ENCODE results near the gene ISX.

Gene ISX

DNA sequence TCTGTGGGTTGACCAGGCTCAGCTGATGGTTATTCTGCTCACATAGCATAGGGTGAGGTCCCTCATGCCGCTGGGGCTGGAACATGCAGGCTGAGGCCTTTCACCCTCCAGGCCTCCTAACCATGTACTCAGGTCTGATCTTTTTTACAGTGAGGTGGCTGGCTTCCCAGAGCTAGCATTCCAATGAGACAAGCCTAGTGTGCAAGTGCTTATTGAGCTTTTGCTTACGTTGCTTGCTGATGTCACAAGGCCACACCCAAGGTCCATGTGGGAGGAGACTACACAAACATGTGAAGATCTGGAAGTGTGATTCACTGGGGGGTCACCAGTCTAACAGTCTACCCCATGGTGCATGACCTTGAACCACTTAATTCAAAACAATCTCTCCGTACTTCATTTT, 33.9 kb downstream of the ISX start:
- DNase-seq (ENCODE audit: low read depth) = no peak
- TF ChIP-seq, protein P1, sequence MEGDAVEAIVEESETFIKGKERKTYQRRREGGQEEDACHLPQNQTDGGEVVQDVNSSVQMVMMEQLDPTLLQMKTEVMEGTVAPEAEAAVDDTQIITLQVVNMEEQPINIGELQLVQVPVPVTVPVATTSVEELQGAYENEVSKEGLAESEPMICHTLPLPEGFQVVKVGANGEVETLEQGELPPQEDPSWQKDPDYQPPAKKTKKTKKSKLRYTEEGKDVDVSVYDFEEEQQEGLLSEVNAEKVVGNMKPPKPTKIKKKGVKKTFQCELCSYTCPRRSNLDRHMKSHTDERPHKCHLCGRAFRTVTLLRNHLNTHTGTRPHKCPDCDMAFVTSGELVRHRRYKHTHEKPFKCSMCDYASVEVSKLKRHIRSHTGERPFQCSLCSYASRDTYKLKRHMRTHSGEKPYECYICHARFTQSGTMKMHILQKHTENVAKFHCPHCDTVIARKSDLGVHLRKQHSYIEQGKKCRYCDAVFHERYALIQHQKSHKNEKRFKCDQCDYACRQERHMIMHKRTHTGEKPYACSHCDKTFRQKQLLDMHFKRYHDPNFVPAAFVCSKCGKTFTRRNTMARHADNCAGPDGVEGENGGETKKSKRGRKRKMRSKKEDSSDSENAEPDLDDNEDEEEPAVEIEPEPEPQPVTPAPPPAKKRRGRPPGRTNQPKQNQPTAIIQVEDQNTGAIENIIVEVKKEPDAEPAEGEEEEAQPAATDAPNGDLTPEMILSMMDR (conservative IDR thresholded peaks at IDR 0.05; ENCODE audit: control insufficient read depth, insufficient read depth, low read depth, low read length) = no peak
- H3K4me3 ChIP-seq (ENCODE audit: control insufficient read depth, low read depth, low read length) = no peak overlapping the region

DNA sequence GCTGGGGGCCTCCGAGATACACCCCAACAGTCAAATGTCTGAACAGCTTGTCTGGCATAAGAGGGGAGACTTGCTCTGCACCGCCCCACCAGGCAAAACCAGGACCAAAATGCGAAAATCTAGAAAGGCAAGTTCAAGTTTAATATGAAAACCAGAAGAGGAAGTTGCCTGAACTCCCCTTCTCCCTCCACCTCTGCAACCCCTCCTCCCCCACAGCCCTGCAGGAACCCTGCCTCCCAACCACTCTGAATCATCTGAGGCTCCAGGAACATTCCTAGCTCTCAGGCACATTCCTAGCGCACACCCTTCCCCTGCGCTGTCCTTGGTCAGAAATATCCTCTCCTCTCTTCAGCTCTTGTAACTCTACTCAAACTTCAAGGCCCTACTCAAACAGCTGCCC, 36.7 kb downstream of the ISX start:
- no peak for DNase-seq (ENCODE audit: low read depth)
- TF ChIP-seq, protein P1 (conservative IDR thresholded peaks at IDR 0.05; ENCODE audit: control insufficient read depth, insufficient read depth, low read depth, low read length) = no peak

DNA sequence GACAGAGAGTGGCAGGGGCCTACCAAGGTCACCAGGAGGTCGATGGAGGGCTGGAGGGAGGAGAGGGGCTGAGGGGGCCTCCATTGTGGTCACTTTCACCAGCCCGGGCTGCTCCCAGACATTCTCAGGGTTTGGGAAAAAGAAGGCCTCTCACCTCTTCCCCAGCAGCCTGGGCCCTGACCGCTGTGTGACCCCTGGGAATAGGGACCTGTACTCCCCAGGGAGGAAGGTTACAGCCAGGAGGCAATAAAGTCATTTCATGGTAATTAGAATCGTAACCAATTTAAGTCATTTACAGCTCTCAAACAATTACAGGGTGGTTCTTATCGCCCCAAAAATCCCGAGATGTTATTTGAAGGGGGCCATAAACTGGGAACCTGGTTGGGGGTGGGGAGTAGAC, 37.8 kb downstream of the ISX start:
- no peak overlapping the region for H3K4me3 ChIP-seq (ENCODE audit: control insufficient read depth, low read depth, low read length)
- TF ChIP-seq, protein P1 (conservative IDR thresholded peaks at IDR 0.05; ENCODE audit: control insufficient read depth, insufficient read depth, low read depth, low read length) = no peak
- DNase-seq (ENCODE audit: low read depth) = no peak

More for the DNA sequence above, 36.7 kb downstream of the ISX start:
- H3K4me3 ChIP-seq (ENCODE audit: control insufficient read depth, low read depth, low read length) = no peak overlapping the region

DNA sequence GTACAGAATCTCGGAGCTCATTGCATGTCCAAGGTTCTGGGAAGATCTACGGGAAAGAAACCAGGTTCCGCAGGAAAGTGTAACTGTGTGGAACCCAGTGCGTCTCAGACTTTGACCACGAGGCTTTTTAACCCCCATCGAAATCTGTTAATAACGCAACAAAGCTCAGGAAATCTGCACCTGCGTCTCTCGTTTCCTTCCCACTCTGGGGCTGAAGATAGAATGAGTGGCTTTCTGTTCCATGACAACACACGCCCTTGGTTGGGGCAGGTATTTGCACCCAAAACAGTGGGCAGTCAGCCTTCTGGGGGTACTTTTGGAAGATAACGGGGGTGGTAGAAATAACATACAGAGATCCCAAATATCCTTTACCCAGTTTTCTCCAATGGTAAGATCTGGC, 38.5 kb downstream of the ISX start:
- H3K4me3 ChIP-seq (ENCODE audit: control insufficient read depth, low read depth, low read length) = no peak overlapping the region
- no peak for DNase-seq (ENCODE audit: low read depth)
- TF ChIP-seq, protein P1 (conservative IDR thresholded peaks at IDR 0.05; ENCODE audit: control insufficient read depth, insufficient read depth, low read depth, low read length) = no peak

DNA sequence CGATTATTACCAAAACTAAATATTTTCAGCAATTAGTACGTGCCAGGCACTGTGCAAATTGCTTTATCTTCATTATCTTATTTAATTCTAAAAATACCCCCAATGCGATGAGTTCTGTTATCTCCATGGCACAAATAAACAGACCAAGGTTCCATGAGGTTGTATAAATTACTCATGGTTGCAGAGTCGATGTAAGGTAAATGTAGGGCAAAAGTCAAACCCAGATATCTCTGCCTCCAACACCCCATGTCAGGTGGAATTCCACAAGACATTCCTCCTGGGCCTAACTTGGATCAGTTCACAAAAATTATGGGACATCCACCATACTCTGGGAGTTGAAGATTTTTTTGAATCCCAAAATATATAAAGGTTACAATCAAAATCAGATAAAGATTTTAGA, 43.7 kb downstream of the ISX start:
- DNase-seq (ENCODE audit: low read depth) = no peak
- TF ChIP-seq, protein P1 (conservative IDR thresholded peaks at IDR 0.05; ENCODE audit: control insufficient read depth, insufficient read depth, low read depth, low read length) = no peak
- no peak overlapping the region for H3K4me3 ChIP-seq (ENCODE audit: control insufficient read depth, low read depth, low read length)

DNA sequence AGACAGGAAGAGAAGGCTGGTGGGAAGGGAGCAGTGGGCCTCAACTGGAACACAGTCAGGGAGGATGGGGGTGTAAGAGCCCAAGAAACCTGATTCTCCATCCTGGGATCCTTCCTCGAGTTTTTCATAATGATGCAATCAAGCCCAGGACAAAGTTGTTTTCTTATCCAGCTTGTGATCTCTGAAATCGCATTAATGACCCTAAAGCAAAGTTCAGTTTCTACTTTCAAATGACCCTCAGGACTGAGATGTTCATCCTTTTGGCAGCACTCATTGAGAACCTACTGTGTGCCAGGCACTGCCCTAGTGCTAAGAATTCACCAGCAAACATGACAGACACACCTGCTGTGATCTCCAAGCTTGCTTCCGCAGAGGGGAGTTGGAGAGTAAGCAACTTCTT, 45.3 kb downstream of the ISX start:
- no peak overlapping the region for H3K4me3 ChIP-seq (ENCODE audit: control insufficient read depth, low read depth, low read length)
- TF ChIP-seq, protein P1 (conservative IDR thresholded peaks at IDR 0.05; ENCODE audit: control insufficient read depth, insufficient read depth, low read depth, low read length) = no peak
- no peak for DNase-seq (ENCODE audit: low read depth)

DNA sequence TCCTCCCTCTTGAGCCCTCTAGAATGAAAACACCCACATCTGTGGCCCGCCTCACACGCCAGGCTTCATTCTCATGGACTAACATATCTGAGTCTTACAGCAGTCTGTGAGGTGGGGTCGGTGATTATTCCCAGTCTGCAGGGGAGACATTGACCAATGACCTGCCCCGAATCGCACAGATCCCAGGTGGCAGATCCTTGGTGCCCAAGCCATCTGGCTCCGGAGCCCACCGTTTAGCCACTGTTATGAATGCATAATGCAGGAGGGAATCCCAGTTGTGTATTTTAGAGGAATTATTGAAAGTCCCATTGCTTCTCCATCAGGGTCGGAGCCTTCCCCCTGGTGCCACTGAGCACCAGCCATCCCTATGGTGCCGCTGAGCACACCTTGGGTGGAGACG, 47.4 kb downstream of the ISX start:
- TF ChIP-seq, protein P1 (conservative IDR thresholded peaks at IDR 0.05; ENCODE audit: control insufficient read depth, insufficient read depth, low read depth, low read length) = no peak
- DNase-seq (ENCODE audit: low read depth) = no peak

More for the DNA sequence above, 47.4 kb downstream of the ISX start:
- no peak overlapping the region for H3K4me3 ChIP-seq (ENCODE audit: control insufficient read depth, low read depth, low read length)
